C4-2B (cell line): Measurements from ENCODE around the gene EPHB4.

Source experiments
- ZFX ChIP-seq: fragments of 450-650 bp; IDR thresholded peaks from 2 replicates; pipeline ENCODE4 v1.6.1; 2017
- TF ChIP-seq, protein P1 (sequence below): fragments of 450-650 bp; conservative IDR thresholded peaks from 2 replicates; pipeline ENCODE4 v1.5.1; 2017; ENCODE audit warnings: mild to moderate bottlenecking

DNA sequence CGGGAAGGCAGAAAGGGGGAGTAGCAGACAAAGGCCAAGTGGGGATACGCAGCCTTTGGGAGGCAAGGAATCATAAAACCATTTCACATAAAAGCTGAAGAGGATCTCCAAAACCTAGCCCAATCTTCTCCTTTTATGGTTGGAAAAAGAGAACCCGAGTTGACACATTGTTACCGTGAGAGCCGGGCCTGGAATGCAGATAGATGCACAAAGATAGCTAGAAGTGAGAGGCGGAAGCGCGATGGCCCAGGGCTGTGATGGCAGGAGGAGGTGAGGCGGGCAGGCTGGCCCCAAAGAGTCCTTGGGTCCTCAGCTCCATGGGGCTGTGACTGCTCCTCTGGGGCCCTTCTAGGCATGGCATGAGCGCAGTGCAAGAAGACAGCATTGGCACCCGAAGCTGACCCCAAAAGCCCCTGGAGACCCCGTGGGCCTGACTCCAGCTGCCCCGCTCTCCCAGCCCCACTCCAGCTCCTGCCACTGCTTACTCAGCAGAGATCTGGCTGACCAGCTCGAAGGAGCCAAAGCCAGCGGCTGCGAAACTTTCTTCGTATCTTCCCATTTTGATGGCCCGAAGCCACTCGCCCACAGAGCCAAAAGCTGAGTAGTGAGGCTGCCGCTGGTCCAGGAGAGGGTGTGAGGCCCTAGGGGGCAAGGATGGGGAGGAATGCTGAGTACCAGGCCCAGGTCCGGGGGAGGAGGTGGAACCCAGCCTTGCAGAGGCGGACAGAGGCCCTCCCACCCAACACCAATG lies 22.5 kb downstream of the EPHB4 start:
- TF ChIP-seq, protein P1, sequence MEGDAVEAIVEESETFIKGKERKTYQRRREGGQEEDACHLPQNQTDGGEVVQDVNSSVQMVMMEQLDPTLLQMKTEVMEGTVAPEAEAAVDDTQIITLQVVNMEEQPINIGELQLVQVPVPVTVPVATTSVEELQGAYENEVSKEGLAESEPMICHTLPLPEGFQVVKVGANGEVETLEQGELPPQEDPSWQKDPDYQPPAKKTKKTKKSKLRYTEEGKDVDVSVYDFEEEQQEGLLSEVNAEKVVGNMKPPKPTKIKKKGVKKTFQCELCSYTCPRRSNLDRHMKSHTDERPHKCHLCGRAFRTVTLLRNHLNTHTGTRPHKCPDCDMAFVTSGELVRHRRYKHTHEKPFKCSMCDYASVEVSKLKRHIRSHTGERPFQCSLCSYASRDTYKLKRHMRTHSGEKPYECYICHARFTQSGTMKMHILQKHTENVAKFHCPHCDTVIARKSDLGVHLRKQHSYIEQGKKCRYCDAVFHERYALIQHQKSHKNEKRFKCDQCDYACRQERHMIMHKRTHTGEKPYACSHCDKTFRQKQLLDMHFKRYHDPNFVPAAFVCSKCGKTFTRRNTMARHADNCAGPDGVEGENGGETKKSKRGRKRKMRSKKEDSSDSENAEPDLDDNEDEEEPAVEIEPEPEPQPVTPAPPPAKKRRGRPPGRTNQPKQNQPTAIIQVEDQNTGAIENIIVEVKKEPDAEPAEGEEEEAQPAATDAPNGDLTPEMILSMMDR: no peak
- no peak for TF ChIP-seq ZFX
